Measurements from ENCODE around the gene FOXC1. TPM values are rescaled to one million over a fixed set of nuclear protein-coding genes. Genes with fewer than 3 reads are reported as not detected.

Gene FOXC1
- total RNA-seq, 6 donors from 2014 or later: 0.22 to 5.5 (median 2.2) TPM

DNA sequence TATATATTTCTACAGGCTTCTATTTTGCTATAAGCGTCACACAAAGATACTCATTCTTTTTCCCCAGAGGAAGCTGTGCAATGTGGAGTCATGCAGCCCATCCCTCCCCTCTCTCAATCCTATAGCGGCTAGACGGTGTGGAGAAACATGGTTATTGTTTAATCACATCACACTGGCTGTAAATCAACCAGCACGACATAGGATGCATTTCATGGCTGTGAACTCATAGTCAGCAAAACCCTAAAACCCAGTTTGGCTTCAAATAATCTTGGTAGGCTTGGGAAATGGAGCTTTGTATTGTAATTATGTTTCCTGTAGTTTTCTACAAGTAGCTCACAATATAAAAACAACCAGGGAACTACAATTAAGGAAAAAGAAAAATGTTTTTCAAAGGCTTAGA is 16.8 kb downstream of the FOXC1 start:
- DNase-seq (no peak), ATAC-seq (ENCODE audit: low FRiP score in 2 of 2) (no peak)
- Histone ChIP-seq H3K36me3 (no peaks in the 10 kb centered on the region), H3K27ac (no peak overlapping the region), H3K9me3 (no peaks in the 10 kb centered on the region), H3K4me1 (peaks cover 8 to 24% (median 17%) of the 10 kb centered on the region in 4 donors), H3K27me3 (peaks cover 0 to 26% (median 12%) of the 10 kb centered on the region in 4 donors), H3K4me3 (no peak overlapping the region)
- no peak for TF ChIP-seq EP300 (IDR thresholded peaks at IDR 0.05)
- TF ChIP-seq POLR2A (IDR thresholded peaks at IDR 0.05): no peak
- TF ChIP-seq POLR2AphosphoS5 (IDR thresholded peaks at IDR 0.05): no peak
- TF ChIP-seq CTCF (IDR thresholded peaks at IDR 0.05): no peak
- WGBS, 2 donors: 53 to 54% methylated on average over 4 of the region's 4 CpGs

GRCh38 chr6:1627827-1628560 is 18.3 kb downstream of the FOXC1 start:
- H3K9me3 ChIP-seq: no peaks in the 10 kb centered on the region
- no peak for DNase-seq
- peaks cover 8 to 24% (median 17%) of the 10 kb centered on the region in 4 donors for H3K4me1 ChIP-seq
- no peak overlapping the region for H3K27ac ChIP-seq
- no peaks in the 10 kb centered on the region for H3K36me3 ChIP-seq
- no peak for ATAC-seq (ENCODE audit: low FRiP score in 2 of 2)
- peaks cover 0 to 26% (median 12%) of the 10 kb centered on the region in 4 donors for H3K27me3 ChIP-seq
- TF ChIP-seq POLR2A (IDR thresholded peaks at IDR 0.05) (no peak), CTCF (IDR thresholded peaks at IDR 0.05) (no peak), POLR2AphosphoS5 (IDR thresholded peaks at IDR 0.05) (no peak), EP300 (IDR thresholded peaks at IDR 0.05) (no peak)
- WGBS, 2 donors: 79 to 82% methylated on average over 10 of the region's 10 CpGs
- no peak overlapping the region for H3K4me3 ChIP-seq

GRCh38 chr6:1629316-1629715 is 19.6 kb downstream of the FOXC1 start:
- no peaks in the 10 kb centered on the region for H3K9me3 ChIP-seq
- no peak overlapping the region for H3K27ac ChIP-seq
- peaks cover 0 to 21% (median 8%) of the 10 kb centered on the region in 4 donors for H3K27me3 ChIP-seq
- DNase-seq (no peak), ATAC-seq (ENCODE audit: low FRiP score in 2 of 2) (no peak)
- peaks cover 8 to 20% (median 14%) of the 10 kb centered on the region in 4 donors for H3K4me1 ChIP-seq
- 89 to 91% methylated on average over 9 to 14 of the region's 14 CpGs for WGBS, 2 donors
- H3K36me3 ChIP-seq: no peaks in the 10 kb centered on the region
- TF ChIP-seq CTCF (IDR thresholded peaks at IDR 0.05) (no peak), POLR2A (IDR thresholded peaks at IDR 0.05) (no peak), POLR2AphosphoS5 (IDR thresholded peaks at IDR 0.05) (no peak), EP300 (IDR thresholded peaks at IDR 0.05) (no peak)
- H3K4me3 ChIP-seq: no peak overlapping the region

- TF ChIP-seq POLR2A (IDR thresholded peaks at IDR 0.05) (no peak), CTCF (IDR thresholded peaks at IDR 0.05) (no peak), EP300 (IDR thresholded peaks at IDR 0.05) (no peak), POLR2AphosphoS5 (IDR thresholded peaks at IDR 0.05) (no peak)
- peaks cover 0 to 13% (median 4%) of the 10 kb centered on the region in 4 donors for H3K27me3 ChIP-seq
- H3K4me1 ChIP-seq: peaks cover 4 to 10% (median 5%) of the 10 kb centered on the region in 4 donors
- no peaks in the 10 kb centered on the region for H3K9me3 ChIP-seq
- no peak overlapping the region for H3K27ac ChIP-seq
- ATAC-seq (ENCODE audit: low FRiP score in 2 of 2): no peak
- no peaks in the 10 kb centered on the region for H3K36me3 ChIP-seq
- no peak for DNase-seq
- 95 to 97% methylated on average over 10 of the region's 10 CpGs for WGBS, 2 donors
- no peak overlapping the region for H3K4me3 ChIP-seq
Measured at GRCh38 chr6:1630212-1630770, 20.6 kb downstream of the FOXC1 start.
